ENCODE measurements around the gene PTGES. TPM values are rescaled to one million over a fixed set of nuclear protein-coding genes. Genes with fewer than 3 reads are reported as not detected.

PTGES gene
- total and polyA plus RNA-seq, 9 of the 15 experiments (the other 6 are each of a cell fraction or from before 2014, with no cell fraction given), result 0.13 TPM; not detected in 8

- no peak for TF ChIP-seq POU5F1 (IDR thresholded peaks at IDR 0.05; ENCODE audit: borderline replicate concordance, low read depth, low read length, partially characterized antibody)
- peak; percentile 36; the same call in 1 of the 2 replicates for TF ChIP-seq ADNP (tag; IDR thresholded peaks at IDR 0.05)
- TF ChIP-seq ZNF263 (CRISPR knock-in tag; IDR thresholded peaks at IDR 0.05; ENCODE audit: borderline replicate concordance), result 0 out of 2 replicates have a peak, but pooled peaks have one; percentile 35
- TF ChIP-seq BHLHE40 (IDR thresholded peaks at IDR 0.05; ENCODE audit: low read length), result no peak
- no peak for TF ChIP-seq ZNF3 (CRISPR knock-in tag; IDR thresholded peaks at IDR 0.05)
- no peak for TF ChIP-seq ZKSCAN1 (IDR thresholded peaks at IDR 0.05; ENCODE audit: low read depth, low read length)
- TF ChIP-seq ZBTB8A (IDR thresholded peaks at IDR 0.05; ENCODE audit: partially characterized antibody), result no peak
- no peak for TF ChIP-seq THRAP3 (IDR thresholded peaks at IDR 0.05; ENCODE audit: borderline replicate concordance)
- TF ChIP-seq KDM1A (IDR thresholded peaks at IDR 0.05), result peak; percentile 25 to 62; a peak in 2 of 4 replicates
- TF ChIP-seq MTA1 (IDR thresholded peaks at IDR 0.05; ENCODE audit: borderline replicate concordance), result no peak
- TF ChIP-seq ZNF57 (CRISPR knock-in tag; IDR thresholded peaks at IDR 0.05), result no peak
- TF ChIP-seq, protein P1, sequence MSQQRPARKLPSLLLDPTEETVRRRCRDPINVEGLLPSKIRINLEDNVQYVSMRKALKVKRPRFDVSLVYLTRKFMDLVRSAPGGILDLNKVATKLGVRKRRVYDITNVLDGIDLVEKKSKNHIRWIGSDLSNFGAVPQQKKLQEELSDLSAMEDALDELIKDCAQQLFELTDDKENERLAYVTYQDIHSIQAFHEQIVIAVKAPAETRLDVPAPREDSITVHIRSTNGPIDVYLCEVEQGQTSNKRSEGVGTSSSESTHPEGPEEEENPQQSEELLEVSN (IDR thresholded peaks at IDR 0.05; ENCODE audit: borderline replicate concordance in 1 of 2, extremely low read depth in 1 of 2, insufficient read depth in 1 of 2, insufficient read length in 1 of 2, low read depth in 1 of 2, low read length in 1 of 2, poor library complexity in 1 of 2, severe bottlenecking in 1 of 2), result peak in 1 of 2 experiments; percentile 66
- TF ChIP-seq ZNF143 (CRISPR knock-in tag; IDR thresholded peaks at IDR 0.05), result peak; percentile 25; the same call in 1 of the 2 replicates
- peak; percentile 58 to 78 (median 71) for TF ChIP-seq CTCF (IDR thresholded peaks at IDR 0.05 in 2 of 3, conservative IDR thresholded peaks at IDR 0.05 in 1 of 3; ENCODE audit: insufficient read depth in 2 of 3, low read depth in 1 of 3, low read length in 3 of 3)
- TF ChIP-seq FOXP1 (CRISPR knock-in tag; IDR thresholded peaks at IDR 0.05), result 0 out of 2 replicates have a peak, but pooled peaks have one; percentile 13
- no peak for TF ChIP-seq SAP30 (IDR thresholded peaks at IDR 0.05; ENCODE audit: borderline replicate concordance, insufficient read depth, low read depth, low read length, poor library complexity, severe bottlenecking)
- TF ChIP-seq L3MBTL2 (IDR thresholded peaks at IDR 0.05), result 0 out of 2 replicates have a peak, but pooled peaks have one; percentile 34
- TF ChIP-seq ZBED1 (IDR thresholded peaks at IDR 0.05), result no peak
Measured at GRCh38 chr9:129720181-129720864, 32.5 kb downstream of the PTGES start (continued).
